HepG2 (cell line): Measurements from ENCODE around the gene MAP3K8.

Experiments used
- TAF1 ChIP-seq: sonication (generic); formaldehyde crosslinking; IDR thresholded peaks from 2 replicates; pipeline ENCODE4 v1.4.0; 2020; ENCODE audit warnings: missing genetic modification reagents
- TCF12 ChIP-seq, 2 experiments: fragments of 450-650 bp in 1 of 2; sonication (generic) in 1 of 2; formaldehyde crosslinking in 1 of 2; IDR thresholded peaks; 2 replicates each; pipeline versions ENCODE4 v1.6.1 to v1.8.0; 2017 to 2022; ENCODE audit warnings: antibody characterized with exemption in 1 of 2, mild to moderate bottlenecking in 1 of 2, missing genetic modification reagents in 1 of 2, moderate library complexity in 1 of 2
- XBP1 ChIP-seq: sonication (generic); formaldehyde crosslinking; IDR thresholded peaks from 2 replicates; pipeline ENCODE4 v1.5.0; 2020; ENCODE audit warnings: missing genetic modification reagents
- TF ChIP-seq, protein P1 (sequence below): sonication (generic); formaldehyde crosslinking; IDR thresholded peaks from 2 replicates; pipeline ENCODE4 v1.5.0; 2020; ENCODE audit warnings: mild to moderate bottlenecking, missing genetic modification reagents, moderate library complexity

- no peak for TF ChIP-seq XBP1 (CRISPR knock-in tag)
- no peak for TF ChIP-seq TCF12 (IDR thresholded peaks at IDR 0.05)
- TF ChIP-seq TCF12 (CRISPR knock-in tag; IDR thresholded peaks at IDR 0.05): no peak
- TF ChIP-seq, protein P1, sequence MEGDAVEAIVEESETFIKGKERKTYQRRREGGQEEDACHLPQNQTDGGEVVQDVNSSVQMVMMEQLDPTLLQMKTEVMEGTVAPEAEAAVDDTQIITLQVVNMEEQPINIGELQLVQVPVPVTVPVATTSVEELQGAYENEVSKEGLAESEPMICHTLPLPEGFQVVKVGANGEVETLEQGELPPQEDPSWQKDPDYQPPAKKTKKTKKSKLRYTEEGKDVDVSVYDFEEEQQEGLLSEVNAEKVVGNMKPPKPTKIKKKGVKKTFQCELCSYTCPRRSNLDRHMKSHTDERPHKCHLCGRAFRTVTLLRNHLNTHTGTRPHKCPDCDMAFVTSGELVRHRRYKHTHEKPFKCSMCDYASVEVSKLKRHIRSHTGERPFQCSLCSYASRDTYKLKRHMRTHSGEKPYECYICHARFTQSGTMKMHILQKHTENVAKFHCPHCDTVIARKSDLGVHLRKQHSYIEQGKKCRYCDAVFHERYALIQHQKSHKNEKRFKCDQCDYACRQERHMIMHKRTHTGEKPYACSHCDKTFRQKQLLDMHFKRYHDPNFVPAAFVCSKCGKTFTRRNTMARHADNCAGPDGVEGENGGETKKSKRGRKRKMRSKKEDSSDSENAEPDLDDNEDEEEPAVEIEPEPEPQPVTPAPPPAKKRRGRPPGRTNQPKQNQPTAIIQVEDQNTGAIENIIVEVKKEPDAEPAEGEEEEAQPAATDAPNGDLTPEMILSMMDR (CRISPR knock-in tag): no peak
- no peak for TF ChIP-seq TAF1
Measured at GRCh38 chr10:30491204-30491915, 57.4 kb downstream of the MAP3K8 start.
